ENCODE results near the gene POLR3A.
A peak's percentile ranks its signal among the peaks of the same experiment; 100 is the strongest.

Gene POLR3A

DNA sequence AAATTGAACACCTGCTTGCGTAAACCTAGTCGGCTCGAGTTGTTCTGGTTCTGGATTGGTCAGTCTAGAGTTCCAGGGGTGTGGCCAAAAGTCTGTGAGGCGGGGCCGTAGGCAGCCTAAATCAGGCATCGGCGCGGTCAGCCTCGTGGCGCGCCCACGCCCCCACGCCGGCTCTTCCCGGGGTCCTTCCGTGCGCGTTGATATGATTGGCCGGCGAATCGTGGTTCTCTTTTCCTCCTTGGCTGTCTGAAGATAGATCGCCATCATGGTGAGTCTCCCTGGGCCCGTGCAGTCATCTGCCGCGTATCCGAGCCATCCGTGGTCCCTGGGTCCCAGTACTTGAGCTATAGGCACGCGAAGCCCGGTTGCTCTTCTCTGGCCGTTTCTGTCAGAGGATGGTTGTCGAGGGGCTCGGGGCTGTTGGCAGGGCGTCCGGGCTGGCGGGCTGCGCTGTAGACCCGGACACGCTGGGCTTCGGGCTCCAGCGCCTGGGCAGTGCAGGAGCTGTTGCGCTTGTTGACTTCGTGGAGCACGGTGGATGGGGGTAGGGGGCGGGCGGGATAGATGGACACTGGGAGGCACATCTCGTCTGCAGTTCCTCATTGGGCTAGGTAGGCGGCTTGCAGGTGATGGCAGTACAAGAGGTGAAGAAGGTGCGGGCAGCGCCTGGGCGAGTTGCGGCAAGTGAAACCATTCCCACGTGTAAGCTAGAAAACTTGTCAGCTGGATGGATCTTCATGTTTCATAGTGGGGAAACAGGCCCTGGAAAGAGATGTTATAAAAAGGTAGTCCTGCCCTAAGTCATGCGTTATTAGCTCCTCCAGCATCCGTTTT lies 4.5 kb upstream of the POLR3A start, which contains the start of gene RPS24:
Gene RPS24, plus strand, starts transcription at position 227 of the 834 bp plus-strand sequence. Its CDS starts 39 bp downstream, at position 266.
- FAIRE-seq (no peak), DNase-seq (ENCODE audit: insufficient read length, low spot score) (peak; percentile 91)
- TF ChIP-seq, protein P1, sequence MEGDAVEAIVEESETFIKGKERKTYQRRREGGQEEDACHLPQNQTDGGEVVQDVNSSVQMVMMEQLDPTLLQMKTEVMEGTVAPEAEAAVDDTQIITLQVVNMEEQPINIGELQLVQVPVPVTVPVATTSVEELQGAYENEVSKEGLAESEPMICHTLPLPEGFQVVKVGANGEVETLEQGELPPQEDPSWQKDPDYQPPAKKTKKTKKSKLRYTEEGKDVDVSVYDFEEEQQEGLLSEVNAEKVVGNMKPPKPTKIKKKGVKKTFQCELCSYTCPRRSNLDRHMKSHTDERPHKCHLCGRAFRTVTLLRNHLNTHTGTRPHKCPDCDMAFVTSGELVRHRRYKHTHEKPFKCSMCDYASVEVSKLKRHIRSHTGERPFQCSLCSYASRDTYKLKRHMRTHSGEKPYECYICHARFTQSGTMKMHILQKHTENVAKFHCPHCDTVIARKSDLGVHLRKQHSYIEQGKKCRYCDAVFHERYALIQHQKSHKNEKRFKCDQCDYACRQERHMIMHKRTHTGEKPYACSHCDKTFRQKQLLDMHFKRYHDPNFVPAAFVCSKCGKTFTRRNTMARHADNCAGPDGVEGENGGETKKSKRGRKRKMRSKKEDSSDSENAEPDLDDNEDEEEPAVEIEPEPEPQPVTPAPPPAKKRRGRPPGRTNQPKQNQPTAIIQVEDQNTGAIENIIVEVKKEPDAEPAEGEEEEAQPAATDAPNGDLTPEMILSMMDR (IDR thresholded peaks at IDR 0.05; ENCODE audit: insufficient read depth, missing control alignments), result no peak

DNA sequence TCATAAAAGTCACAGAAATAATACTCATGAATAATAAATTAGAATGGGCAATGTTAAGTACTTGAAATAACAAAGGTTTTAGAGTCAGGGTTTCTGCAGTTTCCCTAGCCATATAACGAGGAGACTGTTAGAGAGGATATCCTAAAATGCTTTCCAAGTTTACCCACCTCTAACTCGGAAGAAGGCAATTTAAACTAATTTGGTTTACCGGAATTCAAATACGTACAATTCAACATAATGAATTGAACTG lies 4.0 kb upstream of the POLR3A start:
- TF ChIP-seq, protein P1 (IDR thresholded peaks at IDR 0.05; ENCODE audit: insufficient read depth, missing control alignments), result no peak
- DNase-seq (ENCODE audit: insufficient read length, low spot score) (no peak), FAIRE-seq (no peak)

DNA sequence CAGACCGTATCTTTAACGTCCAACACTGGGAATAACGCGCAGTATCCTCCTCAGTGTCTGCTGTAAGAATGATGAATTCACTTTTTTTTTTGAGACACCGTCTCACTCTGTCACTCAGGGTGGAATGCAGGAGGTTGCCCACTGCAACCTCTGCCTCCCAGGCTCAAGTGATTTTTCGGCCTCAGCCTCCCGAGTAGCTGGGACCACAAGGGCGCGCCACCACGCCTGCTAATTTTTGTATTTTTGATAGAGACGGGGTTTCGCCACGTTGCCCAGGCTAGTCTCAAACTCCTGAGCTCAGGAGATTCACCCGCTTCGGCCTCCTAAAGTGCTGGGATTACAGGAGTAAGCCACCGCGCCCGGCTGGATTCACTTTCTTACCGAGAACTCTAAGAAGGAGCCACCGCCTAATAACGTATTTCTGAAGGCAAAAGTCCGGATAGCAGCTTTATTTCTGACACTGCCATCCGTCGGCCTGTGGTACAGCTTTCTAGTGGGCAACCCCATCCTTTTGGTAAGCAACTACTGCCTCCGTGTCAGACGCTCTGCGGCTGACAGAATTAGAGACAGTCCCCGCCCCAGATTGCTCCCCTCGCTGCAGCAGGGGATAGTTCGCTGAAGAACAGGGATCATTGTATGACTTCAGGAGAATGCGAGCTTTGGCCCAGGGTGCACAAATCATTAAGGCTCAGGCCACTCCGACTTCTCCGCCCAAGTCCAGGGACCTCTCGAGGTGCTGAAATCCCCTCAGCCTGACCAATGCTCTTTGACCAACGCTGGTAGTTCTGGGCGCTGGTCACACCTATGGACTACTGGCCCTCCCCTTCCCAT lies 662 bp downstream of the POLR3A start:
- no peak for DNase-seq (ENCODE audit: insufficient read length, low spot score)
- TF ChIP-seq, protein P1 (IDR thresholded peaks at IDR 0.05; ENCODE audit: insufficient read depth, missing control alignments), result peak; percentile 3
- FAIRE-seq, result no peak

DNA sequence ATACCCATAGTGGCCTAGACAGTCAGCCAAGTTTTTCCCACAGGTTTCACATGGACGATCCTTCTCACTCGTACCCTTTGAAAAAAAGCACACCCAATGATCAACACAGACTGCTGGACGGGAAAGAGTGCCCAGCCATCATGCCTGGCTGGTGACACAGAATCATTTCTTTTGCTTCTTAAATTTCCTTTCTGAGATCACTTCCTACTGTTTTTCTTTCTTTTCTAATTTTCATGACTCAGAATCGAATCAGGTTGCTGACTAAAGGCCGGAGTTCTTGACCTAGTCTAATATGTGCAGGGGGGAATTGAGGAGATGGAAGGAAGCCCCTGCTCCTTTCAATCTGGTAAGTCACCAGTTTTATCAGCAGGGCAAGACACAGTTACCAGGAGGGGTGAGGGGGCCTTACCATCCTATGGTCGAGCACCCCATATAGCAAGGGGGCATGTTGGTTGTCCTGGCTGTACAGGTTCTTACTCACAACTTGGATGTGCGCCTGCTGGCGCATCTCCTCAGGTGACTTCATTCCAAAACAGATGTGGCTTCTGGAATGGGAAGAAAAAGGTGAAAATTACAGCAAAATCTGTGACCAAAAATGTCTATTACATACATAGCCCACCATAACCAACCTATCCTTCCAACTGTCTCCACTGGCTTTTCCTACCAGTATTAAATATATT lies 3.5 kb downstream of the POLR3A start:
- TF ChIP-seq, protein P1 (IDR thresholded peaks at IDR 0.05; ENCODE audit: insufficient read depth, missing control alignments), result no peak
- DNase-seq (ENCODE audit: insufficient read length, low spot score) (no peak), FAIRE-seq (no peak)

DNA sequence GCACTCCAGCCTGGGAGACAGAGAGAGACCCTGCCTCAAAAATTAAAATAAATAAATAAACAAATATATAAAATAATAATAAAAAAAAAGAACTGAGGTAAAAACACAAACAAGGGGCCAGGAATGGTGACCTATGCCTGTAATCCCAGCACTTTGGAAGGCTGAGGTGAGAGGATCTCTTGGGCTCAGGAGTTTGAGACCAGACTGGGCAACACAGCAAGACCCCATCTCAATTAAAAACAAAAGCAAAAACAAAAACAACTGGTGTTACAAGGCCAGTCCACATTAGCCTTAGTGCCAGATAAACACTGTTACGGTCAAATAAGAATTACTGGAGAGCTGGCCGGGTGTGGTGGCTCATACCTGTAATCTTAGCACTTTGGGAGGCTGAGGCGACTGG lies 5.6 kb downstream of the POLR3A start:
- FAIRE-seq (no peak), DNase-seq (ENCODE audit: insufficient read length, low spot score) (no peak)
- TF ChIP-seq, protein P1 (IDR thresholded peaks at IDR 0.05; ENCODE audit: insufficient read depth, missing control alignments), result no peak

DNA sequence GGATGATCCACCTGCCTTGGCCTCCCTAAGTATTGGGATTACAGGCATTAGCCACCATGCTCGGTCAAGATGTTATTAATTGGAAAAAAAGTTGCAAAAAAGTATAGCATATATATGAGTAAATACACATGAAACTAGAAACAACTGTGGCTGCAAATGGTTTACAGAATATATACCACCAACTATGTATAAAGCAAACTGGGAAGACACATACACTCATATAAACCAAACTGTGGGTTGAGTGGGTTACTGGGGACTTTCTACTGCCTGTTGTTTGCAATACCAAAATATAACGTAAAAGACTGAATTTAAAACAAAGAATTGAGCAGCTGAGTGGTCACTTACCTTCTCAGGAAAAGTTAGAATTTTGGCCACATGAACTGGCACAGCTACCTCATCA lies 8.1 kb downstream of the POLR3A start:
- TF ChIP-seq, protein P1 (IDR thresholded peaks at IDR 0.05; ENCODE audit: insufficient read depth, missing control alignments), result no peak
- DNase-seq (ENCODE audit: insufficient read length, low spot score) (no peak), FAIRE-seq (no peak)
